Stimulated activated CD8-positive, alpha-beta memory T cell treated with anti-CD3 and anti-CD28 coated beads, Interleukin-15, amount 100 ng/mL, for 1 hour (primary cell): ENCODE results near the gene MRPS35.

Source experiments
- DNase-seq: peaks from one replicate; pipeline ENCODE4 v3.0.0-alpha.2; 2020; ENCODE audit warnings: low read depth

The MRPS35 gene

GRCh38 chr12:27772328-27773049 lies 61.9 kb downstream of the MRPS35 start:
- no peak for DNase-seq

- DNase-seq, result no peak
These were observed 66.5 kb downstream of the MRPS35 start for GRCh38 chr12:27777141-27777540.

- DNase-seq, result no peak
These were observed 67.6 kb downstream of the MRPS35 start for GRCh38 chr12:27778206-27778605.

- DNase-seq, result no peak
These were observed 68.8 kb downstream of the MRPS35 start for GRCh38 chr12:27779416-27779919.

DNA sequence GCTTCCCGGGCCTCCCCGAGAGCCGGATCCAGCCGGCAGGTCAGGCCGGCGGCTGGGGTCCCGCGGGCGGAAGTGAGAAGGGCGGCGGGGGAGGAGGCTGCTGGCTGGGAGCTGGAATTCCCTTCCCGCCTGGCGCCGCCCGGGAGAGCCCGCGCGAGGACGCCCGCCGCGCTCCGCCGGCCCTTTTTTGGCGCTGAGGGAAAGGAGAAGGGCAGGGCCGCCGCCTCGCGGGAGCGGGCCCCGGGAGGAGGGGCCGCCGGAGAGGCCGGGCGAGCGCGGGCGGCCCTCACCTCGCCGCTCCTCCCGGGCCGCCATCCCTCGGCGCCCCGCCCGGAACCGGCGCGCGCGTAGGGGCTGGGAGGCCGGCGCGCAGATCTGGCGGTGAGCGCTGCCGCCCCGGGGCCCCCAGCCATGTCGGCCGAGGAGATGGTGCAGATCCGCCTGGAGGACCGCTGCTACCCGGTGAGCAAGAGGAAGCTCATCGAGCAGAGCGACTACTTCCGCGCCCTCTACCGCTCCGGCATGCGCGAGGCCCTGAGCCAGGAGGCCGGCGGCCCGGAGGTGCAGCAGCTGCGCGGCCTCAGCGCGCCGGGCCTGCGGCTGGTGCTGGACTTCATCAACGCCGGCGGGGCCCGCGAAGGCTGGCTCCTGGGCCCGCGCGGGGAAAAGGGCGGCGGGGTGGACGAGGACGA lies 69.4 kb downstream of the MRPS35 start, which contains the start of the genes KLHL42 and MANSC4:
KLHL42 (plus strand) TSS at position 314 of the 692 bp plus-strand sequence; CDS start at position 412, 98 bp downstream.
MANSC4 (minus strand) TSS at position 317 of the 692 bp plus-strand sequence. CDS start 8,960 bp downstream, outside the sequence.
- peak; percentile 29 for DNase-seq

DNA sequence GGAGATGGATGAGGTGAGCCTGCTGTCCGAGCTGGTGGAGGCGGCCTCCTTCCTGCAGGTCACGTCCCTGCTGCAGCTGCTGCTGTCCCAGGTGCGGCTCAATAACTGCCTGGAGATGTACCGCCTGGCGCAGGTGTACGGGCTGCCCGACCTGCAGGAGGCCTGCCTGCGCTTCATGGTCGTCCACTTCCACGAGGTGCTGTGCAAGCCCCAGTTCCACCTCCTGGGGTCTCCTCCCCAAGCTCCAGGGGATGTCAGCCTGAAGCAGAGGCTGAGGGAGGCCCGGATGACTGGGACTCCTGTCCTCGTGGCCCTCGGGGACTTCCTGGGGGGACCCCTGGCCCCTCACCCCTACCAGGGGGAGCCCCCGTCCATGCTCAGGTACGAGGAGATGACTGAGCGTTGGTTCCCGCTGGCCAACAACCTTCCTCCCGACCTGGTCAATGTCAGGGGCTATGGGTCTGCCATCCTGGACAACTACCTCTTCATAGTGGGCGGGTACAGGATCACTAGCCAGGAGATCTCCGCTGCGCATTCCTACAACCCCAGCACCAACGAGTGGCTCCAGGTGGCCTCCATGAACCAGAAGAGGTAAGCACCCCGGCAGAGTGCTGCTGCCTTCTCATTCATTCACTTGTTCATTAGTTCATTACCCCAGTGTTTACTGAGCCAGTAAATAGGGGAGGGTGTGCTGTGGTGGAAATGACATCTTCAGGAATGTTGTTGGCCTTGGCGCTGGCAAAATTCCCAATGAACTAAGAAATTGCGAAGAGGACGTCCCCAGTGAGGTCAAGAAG lies 70.2 kb downstream of the MRPS35 start:
- DNase-seq, result no peak

DNA sequence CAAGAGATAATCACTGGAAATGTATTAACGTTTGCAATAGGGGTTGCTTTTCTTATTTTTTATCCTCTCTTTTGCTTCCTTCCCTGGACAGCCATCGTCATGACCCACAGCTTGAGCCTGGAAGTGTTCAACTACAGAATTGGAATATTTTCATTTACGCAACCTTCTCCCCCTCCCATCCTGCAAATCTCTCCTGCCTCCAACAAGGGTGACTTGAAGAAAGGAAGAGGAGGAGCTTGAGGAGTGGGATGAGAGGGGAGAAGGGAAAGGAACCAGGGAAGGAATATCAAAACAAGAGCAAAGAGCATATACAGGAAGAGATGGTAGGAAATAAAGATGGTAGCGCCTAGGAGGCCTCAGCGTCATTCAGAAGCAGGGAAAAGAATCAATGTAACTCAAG lies 71.0 kb downstream of the MRPS35 start:
- DNase-seq, result no peak

DNA sequence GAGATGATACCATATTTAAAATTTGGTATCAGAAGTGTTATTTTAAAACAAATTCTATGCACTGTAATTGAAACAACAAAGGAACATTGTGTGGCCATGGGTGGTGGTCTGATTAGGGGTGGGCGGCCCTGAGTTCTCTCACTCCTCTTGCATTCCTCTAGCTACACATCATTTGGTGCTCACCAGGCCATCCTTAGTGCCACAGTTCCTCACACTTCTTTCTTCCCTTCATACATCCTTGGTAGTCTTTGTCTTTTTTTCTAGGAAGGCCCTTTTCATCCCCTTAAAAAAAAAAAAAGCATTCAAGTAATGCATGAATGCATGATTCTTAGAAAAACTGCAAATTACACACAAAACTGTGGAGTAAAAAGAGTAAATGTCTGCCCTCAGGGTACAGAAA lies 71.8 kb downstream of the MRPS35 start:
- DNase-seq, result no peak

- DNase-seq, result no peak
These were observed 75.4 kb downstream of the MRPS35 start for GRCh38 chr12:27785882-27786570.

GRCh38 chr12:27787559-27787958 lies 76.9 kb downstream of the MRPS35 start:
- no peak for DNase-seq

DNA sequence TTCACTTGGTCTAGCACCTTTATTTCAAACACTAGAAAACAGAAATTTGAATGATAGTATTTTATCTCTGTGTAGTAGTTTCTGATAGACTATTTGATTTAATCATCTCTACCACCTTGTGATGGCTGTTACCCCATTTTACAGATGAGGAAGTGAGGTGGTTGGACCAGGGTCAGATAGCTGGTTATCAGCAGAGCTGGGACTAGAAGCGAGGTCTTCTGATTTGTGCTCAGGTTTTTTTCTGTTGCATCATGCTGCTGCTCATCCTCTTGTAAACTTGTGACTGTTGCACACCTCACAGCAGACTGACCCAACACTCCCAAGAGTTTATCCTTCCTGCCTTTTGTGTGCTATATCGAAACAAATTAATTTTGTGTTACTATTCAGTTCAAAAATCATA lies 79.5 kb downstream of the MRPS35 start:
- no peak for DNase-seq

- DNase-seq, result no peak
These were observed 84.4 kb downstream of the MRPS35 start for GRCh38 chr12:27794818-27795584.

DNA sequence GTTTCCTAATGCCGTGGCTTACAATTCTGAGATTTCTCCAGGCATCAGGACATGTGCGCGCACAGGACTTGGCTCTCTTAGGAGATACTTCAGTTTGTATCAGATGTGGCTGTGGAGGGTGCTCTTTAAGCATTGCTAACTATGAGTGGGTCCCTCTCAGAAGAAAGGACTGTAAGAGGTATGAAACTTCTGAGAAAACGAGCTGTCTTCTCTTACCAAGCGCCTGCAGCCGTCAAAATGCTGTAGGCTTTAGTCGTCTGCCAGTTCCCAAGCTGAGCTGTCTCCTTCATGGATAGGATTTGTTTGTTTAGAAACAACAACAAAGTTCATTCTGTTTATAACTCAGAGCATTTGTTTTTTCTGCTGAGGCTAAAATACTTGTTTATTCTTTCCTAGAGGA lies 85.5 kb downstream of the MRPS35 start:
- DNase-seq, result no peak

DNA sequence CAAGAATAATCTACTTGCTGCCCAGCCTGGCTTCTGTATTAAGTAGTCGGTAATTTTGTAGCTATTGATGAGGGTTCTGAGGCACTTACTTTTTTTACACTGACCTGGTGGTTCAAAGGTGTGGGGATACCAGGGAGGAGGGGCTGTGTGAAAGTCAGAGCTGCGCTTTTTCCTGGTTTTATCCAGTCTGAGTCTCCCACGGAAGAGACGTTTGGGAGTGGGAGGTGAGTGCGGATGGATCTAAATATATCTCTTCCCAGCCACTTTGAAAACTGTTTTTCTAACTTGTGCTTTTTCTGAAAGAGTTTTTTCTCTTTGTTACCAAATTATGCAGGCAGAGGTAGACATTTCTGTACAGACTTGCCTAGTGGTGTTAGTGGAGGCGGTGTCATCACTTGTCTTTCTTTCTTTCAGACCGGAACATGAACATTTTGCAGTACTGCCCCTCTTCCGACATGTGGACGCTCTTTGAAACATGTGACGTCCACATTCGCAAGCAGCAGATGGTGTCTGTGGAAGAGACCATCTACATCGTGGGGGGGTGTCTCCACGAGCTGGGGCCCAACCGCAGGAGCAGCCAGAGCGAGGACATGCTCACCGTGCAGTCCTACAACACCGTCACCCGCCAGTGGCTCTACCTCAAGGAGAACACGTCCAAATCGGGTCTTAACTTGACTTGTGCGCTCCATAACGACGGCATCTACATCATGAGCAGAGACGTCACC lies 86.8 kb downstream of the MRPS35 start:
- no peak for DNase-seq

DNA sequence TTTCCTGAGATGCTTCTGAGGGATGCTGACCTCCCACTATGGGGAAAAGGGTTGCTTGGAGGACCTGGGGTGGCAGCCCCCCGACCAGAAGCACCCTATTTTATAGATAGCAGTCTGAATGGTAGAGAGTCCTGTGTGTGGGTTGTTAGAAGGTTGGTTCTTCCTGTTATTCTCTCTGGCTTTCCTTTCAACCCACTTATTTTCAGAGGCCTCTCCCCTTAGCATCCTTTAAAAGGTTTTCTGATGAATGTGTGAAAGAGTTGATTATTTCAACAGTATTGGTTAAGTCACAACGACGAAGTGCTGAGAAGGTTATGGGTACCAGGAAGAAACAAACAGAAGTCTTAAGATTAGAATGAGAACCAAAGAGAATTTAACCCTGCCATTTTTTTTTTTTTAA lies 90.2 kb downstream of the MRPS35 start:
- DNase-seq, result no peak

DNA sequence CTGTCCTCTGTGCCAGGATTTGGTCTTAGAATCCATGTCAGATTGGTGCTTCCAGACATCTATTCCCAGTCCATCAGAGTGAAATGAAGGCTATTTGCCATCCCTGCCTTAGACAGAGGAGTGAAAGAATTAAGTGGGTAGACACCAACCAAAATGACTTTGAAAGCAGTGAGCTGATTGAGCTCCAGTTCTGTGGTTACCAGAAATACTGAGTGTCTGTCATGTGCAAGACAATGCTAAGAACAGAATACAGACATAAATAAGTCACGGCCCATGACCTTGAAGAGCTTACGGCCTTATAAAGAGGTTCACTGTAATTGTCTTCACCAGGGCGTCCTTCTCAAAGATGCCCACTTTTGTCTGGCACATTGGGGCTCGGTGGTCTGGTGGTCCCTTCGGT lies 91.0 kb downstream of the MRPS35 start:
- no peak for DNase-seq

GRCh38 chr12:27802511-27802910 lies 91.9 kb downstream of the MRPS35 start:
- DNase-seq, result no peak

DNA sequence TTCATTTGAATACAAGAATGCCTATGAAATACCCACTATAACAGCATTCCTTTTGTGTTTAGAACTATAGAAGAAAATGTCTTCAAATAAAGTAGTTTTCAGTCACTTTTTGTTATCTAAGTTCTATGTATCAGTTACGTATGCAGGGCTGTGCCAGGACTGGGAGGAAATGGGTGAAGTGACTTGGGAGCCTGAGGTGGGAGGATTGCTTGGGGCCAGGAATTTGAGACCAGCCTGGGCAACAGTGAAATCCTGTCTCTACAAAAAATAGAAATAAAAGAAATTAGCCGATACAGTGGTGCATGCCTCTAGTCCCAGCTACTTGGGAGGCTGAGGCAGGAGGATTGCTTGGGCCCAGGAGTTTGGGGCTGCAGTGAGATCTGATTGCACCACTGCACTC lies 92.3 kb downstream of the MRPS35 start:
- DNase-seq, result no peak

DNA sequence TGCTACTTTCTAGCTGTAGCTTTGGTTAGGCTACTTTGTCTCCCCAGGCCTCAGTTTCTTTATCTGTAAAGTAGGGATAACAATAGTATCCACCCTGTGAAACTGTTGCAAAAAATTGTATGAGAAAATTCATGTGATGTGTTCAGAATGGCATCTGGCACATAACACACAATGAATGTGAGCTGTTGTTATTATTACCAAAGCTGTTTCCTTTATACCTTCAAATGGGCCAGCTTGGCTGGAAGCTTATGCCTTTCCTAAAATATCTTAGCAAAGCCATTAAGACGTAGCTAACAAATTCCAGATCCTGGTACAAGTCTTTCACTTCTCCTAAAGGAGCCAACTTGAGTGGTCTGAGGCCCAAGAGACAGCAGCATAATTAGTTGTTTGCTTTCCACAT lies 94.6 kb downstream of the MRPS35 start:
- DNase-seq, result no peak
